Islet precursor cell (in vitro differentiated cells): Measurements from ENCODE around the gene EEF2.
"Not testable (repeated sequence)": the region's sequence is repeated elsewhere in the genome, so short reads cannot be mapped to it uniquely, and the experiment has no call there.

ENCODE experiments used
- DNase-seq: peaks from one replicate; pipeline ENCODE4 v3.0.0-alpha.2; 2018

EEF2 gene

GRCh38 chr19:4014541-4015491 is 29.6 kb upstream of the EEF2 start:
- DNase-seq: peak; percentile 69

DNA sequence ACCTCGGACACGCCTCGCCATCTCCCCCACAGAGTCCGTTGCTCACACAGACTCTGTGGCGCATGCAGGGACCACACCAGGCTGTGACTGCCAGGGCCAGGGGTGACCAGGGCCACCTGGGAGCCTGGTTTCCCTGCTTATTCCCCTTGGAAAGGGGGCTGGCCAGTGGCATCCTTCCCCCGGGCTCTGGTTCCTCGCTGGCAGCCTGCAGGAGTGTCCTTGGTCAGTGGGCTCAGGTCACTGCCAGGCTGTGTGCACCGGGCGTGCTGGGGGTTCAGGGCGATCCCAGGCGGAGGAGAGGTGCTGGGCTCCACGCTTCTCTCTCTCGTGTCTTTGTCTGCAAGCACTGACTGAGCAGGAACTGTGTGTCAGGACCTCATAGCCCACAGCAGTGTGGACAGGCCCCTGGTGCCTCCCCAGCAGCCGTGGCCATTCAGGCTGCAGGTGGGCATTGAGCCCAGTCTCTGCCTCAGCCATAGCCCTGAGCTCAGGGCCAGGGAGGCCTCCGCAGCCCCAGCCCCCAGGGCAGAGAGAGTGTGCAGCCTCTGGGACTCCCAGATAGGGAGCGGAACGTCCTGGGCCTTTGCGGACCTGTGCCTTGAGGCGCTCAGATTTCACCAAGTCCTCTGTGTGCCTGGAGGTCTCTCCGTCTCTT is 28.8 kb upstream of the EEF2 start:
- DNase-seq: peak; percentile 46

DNA sequence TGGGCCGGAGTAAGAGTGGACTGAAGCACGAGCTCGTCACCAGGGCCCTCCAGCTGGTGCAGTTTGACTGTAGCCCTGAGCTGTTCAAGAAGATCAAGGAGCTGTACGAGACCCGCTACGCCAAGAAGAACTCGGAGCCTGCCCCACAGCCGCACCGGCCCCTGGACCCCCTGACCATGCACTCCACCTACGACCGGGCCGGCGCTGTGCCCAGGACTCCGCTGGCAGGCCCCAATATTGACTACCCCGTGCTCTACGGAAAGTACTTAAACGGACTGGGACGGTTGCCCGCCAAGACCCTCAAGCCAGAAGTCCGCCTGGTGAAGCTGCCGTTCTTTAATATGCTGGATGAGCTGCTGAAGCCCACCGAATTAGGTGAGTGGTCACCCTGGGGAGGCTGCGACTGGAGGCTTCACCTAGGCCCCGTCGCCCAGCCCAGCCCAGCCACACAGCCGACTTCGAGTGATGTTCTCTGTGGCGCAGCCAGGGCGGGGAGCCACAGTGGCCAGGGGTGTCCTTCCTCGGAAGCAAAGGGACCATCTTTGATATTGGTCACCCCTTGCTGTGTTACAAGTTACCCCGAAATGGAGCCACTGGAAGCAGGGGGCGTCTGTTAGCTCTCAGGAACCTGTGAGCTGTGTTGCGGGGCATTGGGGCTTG is 27.8 kb upstream of the EEF2 start:
- DNase-seq: peak; percentile 42

DNA sequence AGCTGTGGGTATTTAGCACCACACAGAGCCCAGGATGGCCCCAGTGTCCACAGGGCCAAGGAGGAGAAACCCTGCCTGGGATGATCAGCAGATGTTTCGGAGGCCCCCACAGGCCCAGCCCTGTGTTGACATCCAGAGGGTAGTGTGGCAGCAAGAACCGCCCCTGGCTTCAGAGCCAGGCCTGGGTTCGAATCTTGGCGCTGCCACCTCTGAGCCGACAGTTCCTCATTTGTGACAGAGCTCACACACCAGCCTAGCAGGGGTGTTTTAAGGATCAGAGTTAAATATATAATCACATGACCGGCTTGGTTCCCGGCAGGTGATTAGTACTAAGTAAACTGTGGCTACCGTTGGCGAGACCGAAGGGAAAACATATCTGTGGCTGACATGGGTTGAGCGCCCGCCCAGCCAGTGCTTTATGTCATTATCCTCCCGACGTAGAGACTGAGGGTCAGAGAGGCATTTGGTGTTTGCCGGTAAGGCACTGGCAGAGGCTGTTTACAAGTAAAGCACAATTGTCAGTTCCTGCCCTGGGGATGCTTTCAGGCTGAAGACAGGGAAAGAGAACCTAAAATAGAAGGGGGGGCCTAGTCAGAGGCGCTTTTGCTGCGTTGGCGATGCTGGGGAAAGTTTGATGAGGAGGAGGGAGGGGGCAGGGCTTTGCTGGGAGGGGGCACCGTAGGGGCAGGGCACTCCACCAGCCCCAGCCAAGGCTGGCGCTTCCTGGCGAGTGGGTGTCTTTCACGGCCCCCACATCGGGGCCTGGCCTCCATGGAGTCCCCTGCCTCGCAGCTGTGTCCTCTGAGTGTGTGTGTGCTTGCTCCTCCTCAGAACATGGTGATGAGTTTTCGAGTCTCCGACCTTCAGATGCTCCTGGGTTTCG is 27.1 kb upstream of the EEF2 start:
- DNase-seq: no peak

GRCh38 chr19:4011430-4011829 is 26.2 kb upstream of the EEF2 start:
- DNase-seq: not testable (repeated sequence)

GRCh38 chr19:4010808-4011110 is 25.5 kb upstream of the EEF2 start:
- no peak for DNase-seq

- DNase-seq: peak; percentile 43
Measured at GRCh38 chr19:4009990-4010807, 24.9 kb upstream of the EEF2 start.

DNA sequence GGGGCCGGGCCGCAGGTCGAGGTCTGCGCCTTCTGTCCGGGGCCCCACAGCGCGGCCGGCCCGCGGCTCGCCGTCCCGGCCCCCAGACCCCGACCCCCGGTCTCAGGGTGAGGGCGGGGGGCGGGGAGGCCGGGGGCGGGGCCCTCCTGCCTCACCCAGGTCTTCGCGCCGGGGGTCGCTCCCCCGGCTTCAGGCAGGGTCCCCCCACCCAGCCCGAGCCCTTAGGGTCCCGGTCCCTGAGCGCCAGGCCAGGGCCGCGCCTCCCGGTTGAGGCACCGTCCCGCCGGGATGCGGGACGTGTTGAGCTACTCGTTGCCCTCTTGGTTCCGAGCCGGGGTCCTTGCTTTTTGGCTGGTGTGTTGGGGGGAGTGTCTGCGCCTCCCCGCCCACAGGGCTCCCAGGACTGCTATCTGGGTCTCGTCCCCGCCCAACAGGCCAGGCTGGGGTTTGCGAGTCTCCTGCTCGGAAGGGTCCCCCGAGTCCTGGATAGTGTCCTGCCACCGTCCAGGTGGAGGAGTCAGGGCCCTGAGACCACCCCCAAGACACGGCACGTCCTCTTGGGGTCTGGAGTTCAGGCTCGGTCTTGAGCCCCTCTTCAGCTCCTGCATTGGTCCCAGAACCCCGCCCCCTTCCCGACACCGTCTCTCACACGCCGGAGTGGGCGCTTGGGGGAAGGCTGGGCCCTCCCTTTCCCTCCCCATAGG is 22.7 kb upstream of the EEF2 start:
- peak; percentile 69 for DNase-seq

DNA sequence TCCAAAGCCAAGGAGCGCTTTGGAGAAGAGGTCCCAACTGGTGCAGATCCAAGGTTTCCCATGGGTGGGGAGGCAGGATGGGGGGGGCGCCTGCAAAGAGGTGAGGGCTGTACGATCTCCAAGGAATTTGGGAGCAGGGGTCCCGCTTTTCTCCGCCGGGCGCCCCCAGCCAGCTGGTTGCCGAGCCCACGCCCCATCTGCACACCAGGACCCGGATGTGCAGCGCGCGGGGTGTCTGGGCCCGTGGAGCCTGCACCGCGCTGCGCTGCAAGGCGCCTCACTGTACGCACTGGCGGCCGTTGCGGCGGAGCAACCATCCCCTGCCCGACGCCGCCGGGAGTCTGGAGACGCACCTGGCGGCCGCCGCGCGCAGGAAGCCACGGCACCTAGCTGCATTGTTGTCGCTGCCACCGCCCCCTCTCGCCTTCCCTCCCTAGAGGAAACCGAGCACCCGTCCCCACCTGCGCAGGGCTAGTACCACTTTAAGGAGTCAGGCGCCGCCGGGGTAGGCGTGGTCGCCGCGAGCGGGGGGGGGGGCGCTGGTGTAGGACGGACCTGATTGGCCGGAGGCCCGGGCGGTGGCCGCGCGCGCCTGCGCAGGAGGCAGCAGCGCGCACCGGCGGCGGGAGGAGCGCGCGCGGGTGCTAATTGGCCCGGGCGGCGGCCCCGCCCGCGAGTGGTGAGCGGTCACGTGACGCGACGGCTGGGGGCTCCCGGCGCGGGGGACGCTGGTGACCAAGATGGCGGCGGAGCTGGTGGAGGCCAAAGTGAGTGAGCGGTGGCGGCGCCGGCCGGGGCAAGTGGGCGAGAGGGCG is 22.0 kb upstream of the EEF2 start, which contains the start of gene PIAS4:
PIAS4 (plus strand) TSS at position 716 of the 815 bp plus-strand sequence; CDS start at position 741, 25 bp downstream.
- DNase-seq: peak; percentile 98

DNA sequence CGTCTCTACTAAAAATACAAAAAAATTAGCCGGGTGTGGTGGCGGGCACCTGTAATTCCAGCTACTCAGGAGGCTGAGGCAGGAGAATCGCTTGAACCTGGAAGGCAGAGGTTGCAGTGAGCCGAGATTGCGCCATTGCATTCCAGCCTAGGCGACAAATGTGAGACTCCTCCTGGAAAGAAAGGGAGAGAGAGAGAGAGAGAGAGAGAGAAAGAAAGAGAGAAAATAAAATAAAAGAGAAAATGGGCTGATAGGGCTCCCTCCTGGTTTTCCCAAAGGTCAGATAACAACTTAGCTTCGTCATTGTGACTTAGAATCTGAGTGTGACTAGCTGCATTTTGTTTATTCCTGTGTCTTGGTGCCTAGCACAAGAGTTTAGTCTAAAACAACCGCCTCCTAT is 20.2 kb upstream of the EEF2 start:
- DNase-seq: not testable (repeated sequence)

- DNase-seq: not testable (repeated sequence)
Measured at GRCh38 chr19:4000798-4001197, 15.5 kb upstream of the EEF2 start.

DNA sequence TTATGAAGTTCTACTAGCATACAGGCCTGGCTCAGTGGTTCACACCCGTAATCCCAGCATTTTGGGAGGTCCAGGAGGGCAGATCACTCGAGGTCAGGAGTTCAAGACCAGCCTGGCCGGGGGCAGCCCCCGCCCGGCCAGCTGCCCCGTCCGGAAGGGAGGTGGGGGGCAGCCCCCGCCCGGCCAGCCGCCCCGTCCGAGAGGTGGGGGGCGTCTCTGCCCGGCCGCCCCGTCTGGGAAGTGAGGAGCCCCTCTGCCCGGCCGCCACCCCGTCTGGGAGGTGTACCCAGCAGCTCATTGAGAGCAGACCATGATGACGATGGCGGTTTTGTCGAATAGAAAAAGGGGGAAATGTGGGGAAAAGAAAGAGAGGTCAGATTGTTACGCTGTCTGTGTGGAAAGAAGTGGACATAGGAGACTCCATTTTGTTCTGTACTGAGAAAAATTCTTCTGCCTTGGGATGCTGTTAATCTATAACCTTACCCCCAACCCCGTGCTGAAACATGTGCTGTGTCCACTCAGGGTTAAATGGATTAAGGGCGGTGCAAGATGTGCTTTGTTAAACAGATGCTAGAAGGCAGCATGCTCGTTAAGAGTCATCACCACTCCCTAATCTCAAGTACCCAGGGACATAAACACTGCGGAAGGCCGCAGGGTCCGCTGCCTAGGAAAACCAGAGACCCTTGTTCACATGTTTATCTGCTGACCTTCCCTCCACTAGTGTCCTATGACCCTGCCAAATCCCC is 13.6 kb upstream of the EEF2 start:
- DNase-seq: not testable (repeated sequence)

GRCh38 chr19:3995607-3996006 is 10.3 kb upstream of the EEF2 start:
- DNase-seq: peak; percentile 61

GRCh38 chr19:3990815-3991117 is 5.5 kb upstream of the EEF2 start:
- no peak for DNase-seq

DNA sequence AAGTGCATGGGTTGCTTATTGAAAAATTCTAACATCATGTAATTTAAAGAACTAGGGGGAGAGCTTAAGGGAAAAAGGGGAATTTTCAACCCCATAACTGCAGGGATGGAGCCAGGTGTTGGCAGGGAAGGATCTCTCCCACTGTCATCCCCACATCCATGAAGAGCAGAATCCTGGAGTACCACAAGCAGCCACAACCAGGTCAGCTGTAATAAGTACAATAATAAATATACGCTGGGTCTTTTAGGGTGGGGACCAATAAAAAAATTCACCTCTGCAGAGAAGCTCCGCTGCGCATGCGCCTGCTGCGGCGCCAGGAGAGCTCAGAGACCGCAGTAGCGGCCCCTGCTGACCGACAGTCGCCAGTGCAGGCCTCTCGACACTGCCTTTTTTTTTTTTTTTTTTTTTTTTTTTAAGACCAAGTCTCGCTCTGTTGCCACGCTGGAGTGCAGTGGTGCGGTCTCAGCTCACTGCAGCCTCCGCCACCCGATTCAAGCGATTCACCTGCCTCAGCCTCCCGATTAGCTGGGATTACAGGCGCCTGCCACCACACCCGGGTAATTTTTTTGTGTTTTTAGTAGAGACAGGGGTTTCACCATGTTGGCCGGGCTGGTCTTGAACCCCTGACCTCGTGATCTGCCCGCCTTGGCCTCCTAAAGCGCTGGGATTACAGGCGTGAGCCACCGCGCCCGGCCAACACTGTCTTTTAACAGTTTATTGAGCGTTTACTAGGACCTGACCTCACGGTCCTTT is 2.5 kb upstream of the EEF2 start:
- peak; percentile 85 for DNase-seq

DNA sequence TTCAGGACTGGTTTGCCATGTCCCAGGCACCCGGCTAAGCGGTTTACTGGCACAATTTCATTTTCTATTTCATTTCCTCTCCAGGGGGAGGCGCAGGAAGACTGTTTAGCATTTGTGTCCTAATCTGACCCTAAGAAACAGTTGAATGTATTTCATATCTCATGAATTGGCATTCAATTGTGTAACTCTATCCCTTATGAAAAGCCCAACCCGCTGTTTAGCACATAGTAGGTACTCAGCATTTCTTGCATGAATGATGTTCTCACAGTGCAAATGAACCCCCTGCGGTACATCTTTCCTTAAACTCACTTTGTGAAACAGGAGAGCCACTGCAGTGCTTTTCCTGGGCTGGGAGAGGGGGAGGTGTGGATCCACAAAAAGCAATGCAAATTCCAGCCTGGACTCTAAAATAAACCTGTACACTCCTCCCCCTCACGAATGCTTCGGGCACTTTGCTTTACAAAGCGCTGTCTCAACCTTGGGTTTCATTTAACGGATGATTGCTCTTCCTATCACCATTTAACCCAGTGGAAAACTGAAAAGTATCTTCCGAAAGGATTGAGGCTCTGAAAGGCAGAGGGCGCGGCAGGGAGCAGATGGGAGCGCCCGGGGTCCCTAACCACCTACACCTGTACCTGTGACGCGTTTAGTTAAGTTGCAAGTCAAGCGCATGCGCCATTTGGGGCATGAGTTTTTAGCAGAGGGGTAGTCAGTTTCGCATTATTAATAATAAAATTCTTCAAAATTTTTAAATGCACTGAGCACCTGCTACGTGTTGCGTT is 1.2 kb upstream of the EEF2 start:
- DNase-seq: no peak

DNA sequence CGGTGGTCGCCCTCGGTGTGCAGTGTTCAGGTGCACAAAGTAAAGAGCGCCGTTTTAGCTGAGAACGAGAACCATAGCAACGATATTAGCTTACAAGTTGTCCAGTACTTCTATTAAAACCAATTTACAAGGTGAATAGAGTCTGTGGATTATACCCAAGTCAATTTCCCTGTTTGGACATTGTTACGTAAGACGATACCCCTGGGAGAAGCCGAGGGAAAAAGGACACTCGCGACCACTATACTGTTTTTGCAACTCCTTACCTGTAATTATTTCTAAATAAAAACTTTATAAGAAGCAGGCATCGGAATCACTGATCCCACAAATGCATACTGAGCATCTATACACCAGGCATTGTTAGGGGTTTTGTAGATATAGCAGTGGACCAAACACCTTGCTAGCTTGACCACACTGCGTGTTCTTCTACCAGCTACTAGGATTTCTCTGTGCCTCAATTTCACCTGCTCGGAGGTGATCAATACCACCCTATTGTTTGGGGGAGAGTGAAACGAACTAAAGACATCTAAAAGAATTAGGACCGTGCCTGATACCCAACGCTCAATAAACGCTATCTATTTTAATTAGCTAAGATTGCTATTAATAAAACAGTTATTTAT is 488 bp upstream of the EEF2 start:
- no peak for DNase-seq

DNA sequence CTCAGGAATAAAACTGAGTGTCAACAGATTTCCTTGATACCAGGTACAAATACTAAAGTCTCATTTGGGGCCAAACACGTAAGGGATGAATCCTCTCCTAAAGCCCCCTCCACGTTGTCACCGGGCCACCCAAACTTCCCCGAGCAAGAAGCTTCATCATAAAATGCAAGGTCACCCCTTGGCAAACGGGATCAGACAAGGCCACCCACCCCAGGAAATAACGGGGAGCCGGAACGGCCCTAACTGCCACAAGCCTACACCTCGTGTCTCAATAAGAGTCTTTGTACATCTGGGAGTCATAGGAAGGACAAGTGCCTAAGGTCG is 717 bp downstream of the EEF2 start:
- DNase-seq: no peak
